HG03439 (cell line): ENCODE results near the gene TOMT.

Source experiments
- ATAC-seq: cut with Tn5 transposase; IDR thresholded peaks from one replicate; pipeline ENCODE4 v1.9.1; 2021; ENCODE audit warnings: mild to moderate bottlenecking, moderate library complexity; ENCODE audit not compliant: unreplicated experiment

TOMT gene

GRCh38 chr11:72157131-72157530 is 51.4 kb downstream of the TOMT start:
- no peak for ATAC-seq
